Right atrium auricular region (tissue), 2 donors: ENCODE measurements around the gene MDH2. TPM values are rescaled to one million over a fixed set of nuclear protein-coding genes. Genes with fewer than 3 reads are reported as not detected.
"Not testable (repeated sequence)": the region's sequence is repeated elsewhere in the genome, so short reads cannot be mapped to it uniquely, and the experiment has no call there.

Experiments used
- DNase-seq: peaks from one replicate; pipeline ENCODE4 v3.0.0-alpha.2; 2019; ENCODE audit warnings: low spot score
- H3K27ac ChIP-seq, 2 donors: fragments of 200-600 bp; sonication (generic); 1 replicate in 1 of 2; 2 replicates in 1 of 2; pipeline ENCODE4 v1.5.1; 2016 to 2019
- H3K27me3 ChIP-seq, 2 donors: fragments of 200-600 bp; sonication (generic); one replicate each; pipeline versions ENCODE4 v1.5.1 to v1.6.0; 2017 to 2019
- H3K36me3 ChIP-seq: fragments of 200-600 bp; sonication (generic); one replicate; pipeline ENCODE4 v1.5.1; 2016
- H3K4me1 ChIP-seq, 2 donors: fragments of 200-600 bp; sonication (generic); one replicate each; pipeline versions ENCODE4 v1.5.1 to v1.6.0; 2017 to 2019
- H3K4me3 ChIP-seq, 2 donors: fragments of 200-600 bp; sonication (generic); 1 replicate in 1 of 2; 2 replicates in 1 of 2; pipeline ENCODE4 v1.5.1; 2017 to 2019; ENCODE audit warnings: mild to moderate bottlenecking in 1 of 2, moderate library complexity in 1 of 2
- H3K9me3 ChIP-seq, 2 donors: fragments of 200-600 bp; sonication (generic); one replicate each; pipeline ENCODE4 v1.5.1; 2019
- total RNA-seq, 2 donors: library from RNA; depleted of rRNA; stranded (reverse); fragments of >200 nt; gene quantifications; one replicate each; pipeline ENCODE4 v1.1.0, GENCODE V29; 2016
- TF ChIP-seq, protein P1 (sequence below), 2 donors: fragments of 200-600 bp; sonication (generic); IDR thresholded peaks; one replicate each; pipeline ENCODE4 v1.5.1; 2019; ENCODE audit warnings: antibody characterized with exemption in 2 of 2

The MDH2 gene
- total RNA-seq, 2 donors from 2014 or later, result 186 to 272 TPM

GRCh38 chr7:76008156-76008687 lies 39.7 kb upstream of the MDH2 start:
- DNase-seq, result no peak
- Histone ChIP-seq H3K27ac (no peak overlapping the region), H3K36me3 (peaks cover 5% of the 10 kb centered on the region)

GRCh38 chr7:76009672-76010600 lies 38.0 kb upstream of the MDH2 start:
- H3K4me1 ChIP-seq, result peaks cover 0 to 26% of the 10 kb centered on the region in 2 donors
- no peaks in the 10 kb centered on the region for H3K9me3 ChIP-seq
- no peaks in the 10 kb centered on the region for H3K36me3 ChIP-seq
- TF ChIP-seq, protein P1, sequence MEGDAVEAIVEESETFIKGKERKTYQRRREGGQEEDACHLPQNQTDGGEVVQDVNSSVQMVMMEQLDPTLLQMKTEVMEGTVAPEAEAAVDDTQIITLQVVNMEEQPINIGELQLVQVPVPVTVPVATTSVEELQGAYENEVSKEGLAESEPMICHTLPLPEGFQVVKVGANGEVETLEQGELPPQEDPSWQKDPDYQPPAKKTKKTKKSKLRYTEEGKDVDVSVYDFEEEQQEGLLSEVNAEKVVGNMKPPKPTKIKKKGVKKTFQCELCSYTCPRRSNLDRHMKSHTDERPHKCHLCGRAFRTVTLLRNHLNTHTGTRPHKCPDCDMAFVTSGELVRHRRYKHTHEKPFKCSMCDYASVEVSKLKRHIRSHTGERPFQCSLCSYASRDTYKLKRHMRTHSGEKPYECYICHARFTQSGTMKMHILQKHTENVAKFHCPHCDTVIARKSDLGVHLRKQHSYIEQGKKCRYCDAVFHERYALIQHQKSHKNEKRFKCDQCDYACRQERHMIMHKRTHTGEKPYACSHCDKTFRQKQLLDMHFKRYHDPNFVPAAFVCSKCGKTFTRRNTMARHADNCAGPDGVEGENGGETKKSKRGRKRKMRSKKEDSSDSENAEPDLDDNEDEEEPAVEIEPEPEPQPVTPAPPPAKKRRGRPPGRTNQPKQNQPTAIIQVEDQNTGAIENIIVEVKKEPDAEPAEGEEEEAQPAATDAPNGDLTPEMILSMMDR (IDR thresholded peaks at IDR 0.05), result no peak
- no peaks in the 10 kb centered on the region for H3K27me3 ChIP-seq
- H3K4me3 ChIP-seq, result no peak overlapping the region
- no peak for DNase-seq
- H3K27ac ChIP-seq, result peak overlapping the region; percentile 55 to 62

More at GRCh38 chr7:76008156-76008687, 39.7 kb upstream of the MDH2 start:
- Histone ChIP-seq H3K27me3 (no peaks in the 10 kb centered on the region), H3K4me3 (no peak overlapping the region), H3K4me1 (peaks cover 0 to 26% of the 10 kb centered on the region in 2 donors), H3K9me3 (no peaks in the 10 kb centered on the region)
- TF ChIP-seq, protein P1 (IDR thresholded peaks at IDR 0.05), result no peak

DNA sequence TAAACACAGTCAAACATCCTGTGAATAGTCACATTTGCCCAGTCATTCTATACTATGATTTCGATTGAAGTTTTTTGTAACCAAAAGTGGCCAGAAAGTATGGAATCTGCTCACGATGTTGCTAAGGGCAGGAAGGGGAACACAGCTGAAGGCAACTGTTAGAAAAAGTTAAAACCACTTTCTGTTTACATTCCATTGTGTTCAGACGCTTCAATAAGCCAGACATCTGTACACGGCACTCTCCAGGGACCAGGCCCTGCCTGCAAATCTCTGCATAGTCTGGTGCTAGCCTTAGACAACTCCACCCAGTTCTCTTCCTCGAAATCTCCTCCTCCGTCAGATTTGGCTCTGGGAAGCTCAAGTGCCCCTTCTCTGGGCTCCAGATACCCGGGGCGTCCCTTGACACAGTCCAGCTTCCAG lies 36.5 kb upstream of the MDH2 start:
- H3K36me3 ChIP-seq, result no peaks in the 10 kb centered on the region
- H3K4me1 ChIP-seq, result peaks cover 0 to 26% of the 10 kb centered on the region in 2 donors
- TF ChIP-seq, protein P1 (IDR thresholded peaks at IDR 0.05), result no peak
- no peak overlapping the region for H3K4me3 ChIP-seq
- H3K27me3 ChIP-seq, result no peaks in the 10 kb centered on the region
- H3K9me3 ChIP-seq, result no peaks in the 10 kb centered on the region
- DNase-seq, result peak; percentile 74
- H3K27ac ChIP-seq, result peak overlapping the region; percentile 55 to 62

DNA sequence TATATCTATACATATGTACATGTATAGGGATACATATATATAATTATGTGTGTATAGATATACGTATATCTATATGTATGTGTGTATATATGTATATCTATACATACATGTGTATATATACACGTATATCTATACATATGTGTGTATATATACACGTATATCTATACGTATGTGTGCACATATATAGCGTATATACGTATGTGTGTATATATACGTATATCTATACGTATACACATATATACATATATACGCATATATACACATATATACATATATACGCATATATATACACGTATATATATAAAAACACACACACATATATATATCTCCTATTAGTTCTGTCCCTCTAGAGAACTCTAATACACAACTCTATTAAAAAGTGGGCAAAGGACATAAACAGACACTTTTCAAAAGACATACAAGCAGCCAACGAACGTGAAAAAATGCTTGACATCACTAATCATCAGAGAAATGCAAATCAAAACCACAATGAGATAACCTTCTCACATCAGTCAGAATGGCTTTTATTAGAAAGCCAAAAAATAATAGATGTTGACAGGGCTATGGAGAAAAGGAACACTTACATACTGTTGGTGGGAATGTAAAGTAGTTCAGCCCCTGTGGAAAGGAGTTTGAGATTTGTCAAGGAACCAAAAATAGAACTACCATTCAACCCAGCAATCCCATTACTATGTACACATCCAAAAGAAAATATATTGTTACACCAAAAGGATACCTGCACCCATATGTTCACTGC lies 31.5 kb upstream of the MDH2 start:
- Histone ChIP-seq H3K27me3 (no peaks in the 10 kb centered on the region), H3K9me3 (no peaks in the 10 kb centered on the region), H3K4me1 (peaks cover 0 to 7% of the 10 kb centered on the region in 2 donors), H3K27ac (no peak overlapping the region), H3K4me3 (no peak overlapping the region), H3K36me3 (peaks cover 2% of the 10 kb centered on the region)
- TF ChIP-seq, protein P1 (IDR thresholded peaks at IDR 0.05), result no peak
- no peak for DNase-seq

DNA sequence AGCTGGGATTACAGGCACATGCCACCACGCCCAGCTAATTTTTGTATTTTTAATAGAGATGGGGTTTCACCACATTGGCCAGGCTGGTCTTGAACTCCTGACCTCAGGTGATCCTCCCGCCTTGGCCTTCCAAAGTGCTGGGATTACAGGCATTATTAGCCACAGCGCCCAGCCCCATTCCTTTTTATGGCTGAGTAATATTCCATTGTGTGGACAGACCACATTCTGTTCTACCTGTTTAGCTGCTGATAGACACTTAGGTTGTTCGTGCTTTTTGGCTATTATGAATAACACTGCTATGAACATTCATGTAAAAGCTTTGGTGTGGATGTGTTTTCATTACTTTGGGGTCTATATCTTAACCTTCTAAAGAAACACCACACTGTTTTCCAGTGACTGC lies 29.4 kb upstream of the MDH2 start:
- H3K27ac ChIP-seq, H3K4me1 ChIP-seq, DNase-seq, H3K27me3 ChIP-seq, H3K36me3 ChIP-seq, H3K4me3 ChIP-seq, H3K9me3 ChIP-seq: not testable (repeated sequence)
